Upper lobe of right lung (tissue), 1 donor: ENCODE results near the gene MAP7. TPM values are rescaled to one million over a fixed set of nuclear protein-coding genes. Genes with fewer than 3 reads are reported as not detected.

Experiments used
- ATAC-seq: fragments of 200-7000 bp; cut with Tn5 transposase; one replicate; pipeline ENCODE4 v1.9.1; 2020; ENCODE audit warnings: mild to moderate bottlenecking, moderate library complexity
- DNase-seq: peaks from one replicate; pipeline ENCODE4 v3.0.0-alpha.2; 2020
- H3K27ac ChIP-seq: fragments of 200-600 bp; one replicate; pipeline ENCODE4 v1.8.0; 2022
- H3K27me3 ChIP-seq: fragments of 200-600 bp; one replicate; pipeline ENCODE4 v1.8.0; 2022; ENCODE audit warnings: mild to moderate bottlenecking
- H3K36me3 ChIP-seq: fragments of 200-600 bp; one replicate; pipeline ENCODE4 v1.8.0; 2022
- H3K4me1 ChIP-seq: fragments of 200-600 bp; one replicate; pipeline ENCODE4 v1.8.0; 2022
- H3K4me3 ChIP-seq: fragments of 200-600 bp; one replicate; pipeline ENCODE4 v1.8.0; 2022; ENCODE audit warnings: mild to moderate bottlenecking
- H3K9me3 ChIP-seq: fragments of 200-600 bp; one replicate; pipeline ENCODE4 v1.8.0; 2022
- intact Hi-C: fragments of 100-400 bp; cut with DNase I; formaldehyde crosslinking; loops from one replicate; pipeline ENCODE4 v1.11.0; 2022
- total RNA-seq: library from RNA; stranded (reverse); fragmentation: NEBNext Ultra II Directional; extraction: Animal tissue kit (Norgen Biotek cat#: 25700); gene quantifications from one replicate; pipeline ENCODE4 v1.2.1, GENCODE V29; 2021
- TF ChIP-seq, protein P1 (sequence below): fragments of 200-600 bp; IDR thresholded peaks from one replicate; pipeline ENCODE4 v1.8.0; 2022; ENCODE audit warnings: antibody characterized with exemption
- donor health status: DM: no; HTN: yes; CAD: no; lungs with severe emphysema.

MAP7 gene
- total RNA-seq, 1 donor from 2014 or later = 23.2 TPM

- ATAC-seq (no peak), DNase-seq (no peak)
- intact Hi-C loops = no loop called here
- Histone ChIP-seq H3K27me3 (no peaks in the 10 kb centered on the region), H3K27ac (no peak overlapping the region), H3K4me3 (no peak overlapping the region), H3K4me1 (no peaks in the 10 kb centered on the region), H3K9me3 (no peaks in the 10 kb centered on the region), H3K36me3 (no peaks in the 10 kb centered on the region)
- TF ChIP-seq, protein P1, sequence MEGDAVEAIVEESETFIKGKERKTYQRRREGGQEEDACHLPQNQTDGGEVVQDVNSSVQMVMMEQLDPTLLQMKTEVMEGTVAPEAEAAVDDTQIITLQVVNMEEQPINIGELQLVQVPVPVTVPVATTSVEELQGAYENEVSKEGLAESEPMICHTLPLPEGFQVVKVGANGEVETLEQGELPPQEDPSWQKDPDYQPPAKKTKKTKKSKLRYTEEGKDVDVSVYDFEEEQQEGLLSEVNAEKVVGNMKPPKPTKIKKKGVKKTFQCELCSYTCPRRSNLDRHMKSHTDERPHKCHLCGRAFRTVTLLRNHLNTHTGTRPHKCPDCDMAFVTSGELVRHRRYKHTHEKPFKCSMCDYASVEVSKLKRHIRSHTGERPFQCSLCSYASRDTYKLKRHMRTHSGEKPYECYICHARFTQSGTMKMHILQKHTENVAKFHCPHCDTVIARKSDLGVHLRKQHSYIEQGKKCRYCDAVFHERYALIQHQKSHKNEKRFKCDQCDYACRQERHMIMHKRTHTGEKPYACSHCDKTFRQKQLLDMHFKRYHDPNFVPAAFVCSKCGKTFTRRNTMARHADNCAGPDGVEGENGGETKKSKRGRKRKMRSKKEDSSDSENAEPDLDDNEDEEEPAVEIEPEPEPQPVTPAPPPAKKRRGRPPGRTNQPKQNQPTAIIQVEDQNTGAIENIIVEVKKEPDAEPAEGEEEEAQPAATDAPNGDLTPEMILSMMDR = no peak
These were observed 14.2 kb downstream of the MAP7 start for GRCh38 chr6:136535880-136536650.

GRCh38 chr6:136535017-136535765 is 15.0 kb downstream of the MAP7 start:
- intact Hi-C loops = no loop called here
- TF ChIP-seq, protein P1 = no peak
- DNase-seq (no peak), ATAC-seq (no peak)
- Histone ChIP-seq H3K36me3 (no peaks in the 10 kb centered on the region), H3K4me3 (no peak overlapping the region), H3K9me3 (no peaks in the 10 kb centered on the region), H3K27ac (no peak overlapping the region), H3K4me1 (no peaks in the 10 kb centered on the region), H3K27me3 (no peaks in the 10 kb centered on the region)

- TF ChIP-seq, protein P1 = no peak
- Histone ChIP-seq H3K4me1 (no peaks in the 10 kb centered on the region), H3K36me3 (no peaks in the 10 kb centered on the region), H3K9me3 (no peaks in the 10 kb centered on the region), H3K27ac (no peak overlapping the region), H3K27me3 (no peaks in the 10 kb centered on the region), H3K4me3 (no peak overlapping the region)
- DNase-seq = no peak
- intact Hi-C loops = no loop called here
- no peak for ATAC-seq
These were observed 16.0 kb downstream of the MAP7 start for GRCh38 chr6:136534268-136534667.

- Histone ChIP-seq H3K27ac (no peak overlapping the region), H3K36me3 (no peaks in the 10 kb centered on the region), H3K9me3 (no peaks in the 10 kb centered on the region), H3K4me3 (no peak overlapping the region), H3K27me3 (no peaks in the 10 kb centered on the region), H3K4me1 (no peaks in the 10 kb centered on the region)
- intact Hi-C loops = no loop called here
- DNase-seq (no peak), ATAC-seq (peak; percentile 64)
- TF ChIP-seq, protein P1 = no peak
These were observed 16.7 kb downstream of the MAP7 start for GRCh38 chr6:136533487-136533886.

- no peaks in the 10 kb centered on the region for H3K4me1 ChIP-seq
- H3K9me3 ChIP-seq = no peaks in the 10 kb centered on the region
- H3K27me3 ChIP-seq = no peaks in the 10 kb centered on the region
- TF ChIP-seq, protein P1 = no peak
- ATAC-seq = no peak
- H3K36me3 ChIP-seq = no peaks in the 10 kb centered on the region
- DNase-seq = no peak
- no peak overlapping the region for H3K27ac ChIP-seq
- no peak overlapping the region for H3K4me3 ChIP-seq
- intact Hi-C loops = no loop called here
These were observed 18.2 kb downstream of the MAP7 start for GRCh38 chr6:136532030-136532429.
